ENCODE data around the gene TICRR. TPM values are rescaled to one million over a fixed set of nuclear protein-coding genes. Genes with fewer than 3 reads are reported as not detected.
A peak's percentile ranks its signal among the peaks of the same experiment; 100 is the strongest.

Gene TICRR
- total RNA-seq, 1 experiment from 2014 or later: 23.6 TPM

- Histone ChIP-seq H3K9me2 (ENCODE audit: insufficient read depth) (no peaks in the 10 kb centered on the region), H4K20me1 (ENCODE audit: insufficient read depth) (no peaks in the 10 kb centered on the region), H3K4me1 (replicated peaks; ENCODE audit: insufficient read depth) (peaks cover 26% of the 10 kb centered on the region), H3K9me3 (ENCODE audit: insufficient read depth, low read depth) (no peaks in the 10 kb centered on the region), H3F3A (ENCODE audit: insufficient read depth, low read depth) (peaks cover 17% of the 10 kb centered on the region), H3K79me2 (ENCODE audit: low read depth) (peaks cover 8% of the 10 kb centered on the region), H3K36me3 (ENCODE audit: low read depth) (no peaks in the 10 kb centered on the region), H3K27ac (no peak overlapping the region), H3K4me3 (peak overlapping the region; percentile 35; the same call in 1 of the 2 replicates), H2AFZ (0 out of 2 replicates have a peak overlapping the region, but pooled peaks have one; percentile 58), H3K27me3 (ENCODE audit: insufficient read depth, low read depth) (no peaks in the 10 kb centered on the region), H3K4me2 (peak overlapping the region; percentile 54; the same call in 1 of the 2 replicates)
- peak in 1 of 2 experiments; percentile 35 for DNase-seq
- TF ChIP-seq EZH2 (IDR thresholded peaks at IDR 0.05; ENCODE audit: low read depth) (no peak), CTCF (conservative IDR thresholded peaks at IDR 0.05) (no peak)
- ChIA-PET POLR2A (ENCODE audit: unreplicated experiment) (no interaction called here), CTCF (interaction anchor here (0.6 to 0.7 kb wide), 3 partner anchors 306 to 870 kb away, joined by 3 read pairs; no protein-coding TSS in a partner anchor)
- BruUV-seq (replicated peaks): no TSS peak
- intact Hi-C loops (cut with micrococcal nuclease; ENCODE audit: unreplicated experiment): no loop called here
Observed at GRCh38 chr15:89665449-89666181, 90.3 kb downstream of the TICRR start.

- peak overlapping the region; percentile 54; the same call in 1 of the 2 replicates for H3K4me2 ChIP-seq
- no peak overlapping the region for H3K4me3 ChIP-seq
- intact Hi-C loops (cut with micrococcal nuclease; ENCODE audit: unreplicated experiment): no loop called here
- ChIA-PET POLR2A (ENCODE audit: unreplicated experiment) (no interaction called here), CTCF (no interaction called here)
- H3K36me3 ChIP-seq (ENCODE audit: low read depth): no peaks in the 10 kb centered on the region
- peaks cover 20% of the 10 kb centered on the region for H3K4me1 ChIP-seq (replicated peaks; ENCODE audit: insufficient read depth)
- H3K9me2 ChIP-seq (ENCODE audit: insufficient read depth): no peaks in the 10 kb centered on the region
- no peak for DNase-seq
- no peaks in the 10 kb centered on the region for H3K27me3 ChIP-seq (ENCODE audit: insufficient read depth, low read depth)
- no TSS peak for BruUV-seq (replicated peaks)
- peaks cover 17% of the 10 kb centered on the region for H3F3A ChIP-seq (ENCODE audit: insufficient read depth, low read depth)
- H2AFZ ChIP-seq: 0 out of 2 replicates have a peak overlapping the region, but pooled peaks have one; percentile 58
- H3K9me3 ChIP-seq (ENCODE audit: insufficient read depth, low read depth): no peaks in the 10 kb centered on the region
- no peak for TF ChIP-seq EZH2 (IDR thresholded peaks at IDR 0.05; ENCODE audit: low read depth)
- TF ChIP-seq CTCF (conservative IDR thresholded peaks at IDR 0.05): no peak
- H3K79me2 ChIP-seq (ENCODE audit: low read depth): peaks cover 8% of the 10 kb centered on the region
- H3K27ac ChIP-seq: no peak overlapping the region
- H4K20me1 ChIP-seq (ENCODE audit: insufficient read depth): no peaks in the 10 kb centered on the region
Observed at GRCh38 chr15:89666184-89666857, 91.1 kb downstream of the TICRR start.

- BruUV-seq (replicated peaks): no TSS peak
- no peaks in the 10 kb centered on the region for H4K20me1 ChIP-seq (ENCODE audit: insufficient read depth)
- CTCF ChIA-PET: no interaction called here
- H3K4me1 ChIP-seq (replicated peaks; ENCODE audit: insufficient read depth): peaks cover 12% of the 10 kb centered on the region
- H3K9me3 ChIP-seq (ENCODE audit: insufficient read depth, low read depth): no peaks in the 10 kb centered on the region
- H3K27ac ChIP-seq: no peak overlapping the region
- DNase-seq: no peak
- no peak overlapping the region for H3K4me2 ChIP-seq
- H2AFZ ChIP-seq: no peak overlapping the region
- no peak overlapping the region for H3K4me3 ChIP-seq
- H3K36me3 ChIP-seq (ENCODE audit: low read depth): no peaks in the 10 kb centered on the region
- intact Hi-C loops (cut with micrococcal nuclease; ENCODE audit: unreplicated experiment): no loop called here
- TF ChIP-seq CTCF (conservative IDR thresholded peaks at IDR 0.05) (no peak), EZH2 (IDR thresholded peaks at IDR 0.05; ENCODE audit: low read depth) (no peak)
- POLR2A ChIA-PET (ENCODE audit: unreplicated experiment): no interaction called here
- H3F3A ChIP-seq (ENCODE audit: insufficient read depth, low read depth): peaks cover 16% of the 10 kb centered on the region
- no peaks in the 10 kb centered on the region for H3K9me2 ChIP-seq (ENCODE audit: insufficient read depth)
- H3K79me2 ChIP-seq (ENCODE audit: low read depth): peaks cover 2% of the 10 kb centered on the region
- H3K27me3 ChIP-seq (ENCODE audit: insufficient read depth, low read depth): no peaks in the 10 kb centered on the region
Observed at GRCh38 chr15:89666858-89667705, 91.8 kb downstream of the TICRR start.
